OCI-LY7 (cell line): Measurements from ENCODE around the gene GPX3. TPM values are rescaled to one million over a fixed set of nuclear protein-coding genes. Genes with fewer than 3 reads are reported as not detected.

Source experiments
- BruUV-seq: library from RNA; stranded (reverse); fragments of 400-500 nt; replicated peaks from 2 replicates; lab custom pipeline; 2021; lab: Mats Ljungman, UMichigan
- CTCF ChIA-PET: fragments of 300-600 bp; sonication (Branson Sonifier 250); formaldehyde crosslinking; loops from one replicate; lab custom pipeline; 2022; ENCODE audit warnings: antibody characterized with exemption; ENCODE audit not compliant: unreplicated experiment; lab: Charles Lee
- POLR2A ChIA-PET: fragments of 300-600 bp; sonication (Branson Sonifier 250); formaldehyde crosslinking; loops from one replicate; lab custom pipeline; 2022; ENCODE audit warnings: antibody characterized with exemption; lab: Charles Lee
- DNase-seq: peaks from one replicate; pipeline ENCODE4 v3.0.0-alpha.2; 2015; ENCODE audit warnings: low spot score
- H2AFZ ChIP-seq: fragments of 200-600 bp; sonication (generic), shearing (Covaris generic); 2 replicates; pipeline ENCODE4 v1.6.1; 2014; ENCODE audit warnings: mild to moderate bottlenecking, antibody characterized with exemption, low read length, moderate library complexity
- H3K27ac ChIP-seq: fragments of 200-600 bp; sonication (generic); 2 replicates; pipeline ENCODE4 v1.5.1; 2014; ENCODE audit warnings: mixed run types, low read depth, mild to moderate bottlenecking, moderate library complexity, low read length, inconsistent platforms; ENCODE audit not compliant: poor library complexity, severe bottlenecking
- H3K36me3 ChIP-seq: fragments of 200-600 bp; sonication (generic); 2 replicates; pipeline ENCODE4 v1.6.1; 2014; ENCODE audit warnings: mild to moderate bottlenecking, antibody characterized with exemption, low read length, moderate library complexity, mixed read lengths; ENCODE audit not compliant: insufficient read depth
- H3K4me1 ChIP-seq: fragments of 200-600 bp; sonication (generic); 2 replicates; pipeline ENCODE4 v1.5.1; 2014; ENCODE audit warnings: mild to moderate bottlenecking, low read length; ENCODE audit not compliant: insufficient read depth, poor library complexity, severe bottlenecking
- H3K4me2 ChIP-seq: fragments of 200-600 bp; sonication (generic); 2 replicates; pipeline ENCODE4 v1.6.1; 2014; ENCODE audit warnings: mild to moderate bottlenecking, low read length
- H3K4me3 ChIP-seq: fragments of 200-600 bp; sonication (generic); 2 replicates; pipeline ENCODE4 v1.5.1; 2014; ENCODE audit warnings: mild to moderate bottlenecking, low read depth, low read length; ENCODE audit not compliant: poor library complexity, severe bottlenecking
- H3K79me2 ChIP-seq: fragments of 200-600 bp; sonication (generic); 2 replicates; pipeline ENCODE4 v1.6.1; 2016; ENCODE audit warnings: low read depth, mild to moderate bottlenecking, low read length, moderate library complexity, mixed read lengths; ENCODE audit not compliant: insufficient read depth
- H3K9me2 ChIP-seq: fragments of 200-600 bp; sonication (generic); 2 replicates; pipeline ENCODE4 v1.6.1; 2016; ENCODE audit warnings: mild to moderate bottlenecking, low read length, mixed read lengths; ENCODE audit not compliant: insufficient read depth
- H3K9me3 ChIP-seq: fragments of 200-600 bp; sonication (generic); 2 replicates; pipeline ENCODE4 v1.6.1; 2014; ENCODE audit warnings: mild to moderate bottlenecking, mixed run types, low read length, mixed read lengths
- H4K20me1 ChIP-seq: fragments of 200-600 bp; sonication (generic); 2 replicates; pipeline ENCODE4 v1.6.1; 2014; ENCODE audit warnings: mild to moderate bottlenecking, antibody characterized with exemption, low read length, moderate library complexity, mixed read lengths; ENCODE audit not compliant: insufficient read depth
- EZH2phosphoT487 ChIP-seq: fragments of 200-600 bp; sonication (generic); IDR thresholded peaks from 2 replicates; pipeline ENCODE4 v1.6.1; 2018; ENCODE audit warnings: low read depth, borderline replicate concordance, mild to moderate bottlenecking, mixed run types, antibody characterized with exemption, low read length, moderate library complexity, mixed read lengths
- intact Hi-C: fragments of 100-400 bp; cut with micrococcal nuclease; formaldehyde crosslinking; loops from one replicate; pipeline ENCODE4 v1.10.0; 2022; ENCODE audit not compliant: unreplicated experiment
- total RNA-seq, 2 experiments: library from RNA; depleted of rRNA in 1 of 2; stranded (reverse); fragments of >200 nt in 1 of 2; shearing (Covaris generic) in 1 of 2; gene quantifications; 2 replicates each; pipeline ENCODE4 v1.2.3, GENCODE V29; 2014 to 2022
- TF ChIP-seq, protein P1 (sequence below): fragments of 200-600 bp; sonication (generic); conservative IDR thresholded peaks from 2 replicates; pipeline ENCODE4 v1.5.1; 2014; ENCODE audit warnings: mild to moderate bottlenecking, antibody characterized with exemption, low read length, moderate library complexity, mixed read lengths

The GPX3 gene
- total RNA-seq, 2 experiments from 2014 or later, result not detected

GRCh38 chr5:151058891-151059489 is 38.6 kb downstream of the GPX3 start:
- Histone ChIP-seq H3K79me2 (no peaks in the 10 kb centered on the region), H3K27ac (no peak overlapping the region), H3K9me2 (no peaks in the 10 kb centered on the region), H3K4me2 (peak overlapping the region; percentile 29; the same call in 1 of the 2 replicates), H2AFZ (no peak overlapping the region), H3K36me3 (peaks cover 79% of the 10 kb centered on the region), H4K20me1 (no peaks in the 10 kb centered on the region), H3K4me1 (peaks cover 24% of the 10 kb centered on the region), H3K4me3 (no peak overlapping the region), H3K9me3 (no peaks in the 10 kb centered on the region)
- TF ChIP-seq EZH2phosphoT487, result no peak
- TF ChIP-seq, protein P1, sequence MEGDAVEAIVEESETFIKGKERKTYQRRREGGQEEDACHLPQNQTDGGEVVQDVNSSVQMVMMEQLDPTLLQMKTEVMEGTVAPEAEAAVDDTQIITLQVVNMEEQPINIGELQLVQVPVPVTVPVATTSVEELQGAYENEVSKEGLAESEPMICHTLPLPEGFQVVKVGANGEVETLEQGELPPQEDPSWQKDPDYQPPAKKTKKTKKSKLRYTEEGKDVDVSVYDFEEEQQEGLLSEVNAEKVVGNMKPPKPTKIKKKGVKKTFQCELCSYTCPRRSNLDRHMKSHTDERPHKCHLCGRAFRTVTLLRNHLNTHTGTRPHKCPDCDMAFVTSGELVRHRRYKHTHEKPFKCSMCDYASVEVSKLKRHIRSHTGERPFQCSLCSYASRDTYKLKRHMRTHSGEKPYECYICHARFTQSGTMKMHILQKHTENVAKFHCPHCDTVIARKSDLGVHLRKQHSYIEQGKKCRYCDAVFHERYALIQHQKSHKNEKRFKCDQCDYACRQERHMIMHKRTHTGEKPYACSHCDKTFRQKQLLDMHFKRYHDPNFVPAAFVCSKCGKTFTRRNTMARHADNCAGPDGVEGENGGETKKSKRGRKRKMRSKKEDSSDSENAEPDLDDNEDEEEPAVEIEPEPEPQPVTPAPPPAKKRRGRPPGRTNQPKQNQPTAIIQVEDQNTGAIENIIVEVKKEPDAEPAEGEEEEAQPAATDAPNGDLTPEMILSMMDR, result peak; percentile 58
- no TSS peak for BruUV-seq
- intact Hi-C loops, result no loop called here
- CTCF ChIA-PET, result interaction anchor here (0.6 kb wide), 1 partner anchor 18 kb away, joined by 3 read pairs; no protein-coding TSS in a partner anchor
- DNase-seq, result peak; percentile 34
- POLR2A ChIA-PET, result interaction anchor here (0.5 kb wide), 1 partner anchor 166 kb away, joined by 5 read pairs; no protein-coding TSS in a partner anchor

- peaks cover 6% of the 10 kb centered on the region; the same call in 1 of the 2 replicates for H3K79me2 ChIP-seq
- no peak overlapping the region for H3K27ac ChIP-seq
- peak overlapping the region; percentile 48; the same call in 1 of the 2 replicates for H3K4me2 ChIP-seq
- H4K20me1 ChIP-seq, result no peaks in the 10 kb centered on the region
- H3K4me3 ChIP-seq, result no peak overlapping the region
- H3K9me2 ChIP-seq, result no peaks in the 10 kb centered on the region
- peaks cover 24% of the 10 kb centered on the region for H3K4me1 ChIP-seq
- DNase-seq, result no peak
- BruUV-seq, result no TSS peak
- TF ChIP-seq, protein P1, result no peak
- TF ChIP-seq EZH2phosphoT487, result no peak
- intact Hi-C loops, result no loop called here
- ChIA-PET POLR2A (interaction anchor here (0.7 kb wide), 1 partner anchor 20 kb away, joined by 3 read pairs; no protein-coding TSS in a partner anchor), CTCF (interaction anchor here (1.0 to 1.4 kb wide), 3 partner anchors 9 to 30 kb away, joined by 3 to 4 read pairs (median 3); no protein-coding TSS in a partner anchor)
- H3K9me3 ChIP-seq, result no peaks in the 10 kb centered on the region
- H3K36me3 ChIP-seq, result peaks cover 73% of the 10 kb centered on the region
- no peak overlapping the region for H2AFZ ChIP-seq
Measured at GRCh38 chr5:151060742-151061141, 40.4 kb downstream of the GPX3 start.
